NCI-H2107 treated with DMSO at 0.1 percent for 48 hours (cell line): Measurements from ENCODE around the gene MYH6.

Experiments
- DNase-seq: peaks from one replicate; lab custom pipeline; 2025; ENCODE audit not compliant: unreplicated experiment; lab: John Stamatoyannopoulos, UW

Gene MYH6

DNA sequence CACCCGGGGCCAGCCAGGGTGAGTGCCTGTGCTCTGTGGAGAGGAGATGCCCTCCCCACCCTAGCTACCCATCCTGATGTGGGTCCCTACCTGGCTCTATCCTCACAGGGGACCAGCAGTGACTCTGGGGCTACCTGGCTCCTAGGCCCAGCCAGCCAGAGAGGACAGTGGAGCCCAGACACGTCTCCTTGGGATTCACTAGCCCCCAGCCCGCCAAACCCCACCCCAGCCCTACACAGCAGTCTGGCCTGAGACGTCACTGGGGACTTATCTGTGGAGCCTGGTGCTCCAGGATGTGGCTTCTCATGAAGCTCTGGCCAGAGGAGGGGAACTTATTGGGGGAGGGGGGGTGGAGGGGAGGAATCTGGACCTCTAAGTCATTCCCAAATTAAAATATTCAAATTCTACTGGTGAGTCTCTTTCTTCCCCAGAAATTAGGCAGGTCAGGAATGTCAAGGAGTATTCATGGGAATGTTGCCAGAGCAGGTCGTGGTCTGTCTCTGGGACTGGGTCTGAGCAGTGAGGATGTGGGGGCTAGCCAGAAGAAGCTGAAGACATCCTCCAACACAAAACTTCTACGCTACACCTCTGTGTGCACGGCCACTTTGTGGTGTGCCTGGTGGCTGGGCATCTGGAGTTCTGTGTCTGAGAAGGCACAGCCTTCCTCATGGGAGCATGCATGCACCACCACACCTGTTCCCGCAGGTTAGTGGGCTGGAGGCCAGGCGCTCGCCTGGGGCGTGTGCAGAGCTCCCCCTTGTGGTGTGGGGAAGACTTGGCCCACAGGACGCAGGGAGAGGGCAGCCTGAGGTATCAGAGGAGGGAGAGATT is 28.5 kb downstream of the MYH6 start:
- peak; percentile 86 for DNase-seq

DNA sequence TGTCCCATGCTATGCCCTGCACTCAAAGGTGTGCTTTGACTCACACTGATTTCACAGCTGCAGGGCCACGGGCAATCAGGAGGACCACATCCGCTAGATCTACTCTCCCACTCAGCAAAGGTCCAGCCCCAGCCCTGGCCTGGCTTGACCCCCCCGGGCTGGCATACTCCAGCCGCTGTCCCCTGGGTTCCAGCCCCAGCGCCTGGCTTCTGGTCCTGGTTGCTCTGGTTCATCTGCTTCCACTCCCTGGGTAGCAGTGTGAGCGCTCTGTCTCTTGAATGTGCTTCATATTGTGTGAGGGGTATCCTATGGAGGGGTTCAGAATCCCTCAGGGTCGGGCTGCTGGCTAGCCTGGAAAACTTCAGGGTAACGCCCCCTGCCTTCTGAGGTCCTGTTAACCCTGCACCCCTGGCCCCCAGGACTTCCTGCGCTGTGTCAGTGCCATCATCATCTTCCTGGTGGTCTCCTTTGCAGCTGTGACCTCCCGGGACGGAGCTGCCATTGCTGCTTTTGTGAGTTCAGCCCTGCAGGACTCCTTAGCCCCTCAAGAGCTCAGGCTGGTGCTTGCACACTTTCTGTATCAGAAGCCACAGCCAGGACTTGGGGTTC is 29.4 kb downstream of the MYH6 start:
- no peak for DNase-seq

DNA sequence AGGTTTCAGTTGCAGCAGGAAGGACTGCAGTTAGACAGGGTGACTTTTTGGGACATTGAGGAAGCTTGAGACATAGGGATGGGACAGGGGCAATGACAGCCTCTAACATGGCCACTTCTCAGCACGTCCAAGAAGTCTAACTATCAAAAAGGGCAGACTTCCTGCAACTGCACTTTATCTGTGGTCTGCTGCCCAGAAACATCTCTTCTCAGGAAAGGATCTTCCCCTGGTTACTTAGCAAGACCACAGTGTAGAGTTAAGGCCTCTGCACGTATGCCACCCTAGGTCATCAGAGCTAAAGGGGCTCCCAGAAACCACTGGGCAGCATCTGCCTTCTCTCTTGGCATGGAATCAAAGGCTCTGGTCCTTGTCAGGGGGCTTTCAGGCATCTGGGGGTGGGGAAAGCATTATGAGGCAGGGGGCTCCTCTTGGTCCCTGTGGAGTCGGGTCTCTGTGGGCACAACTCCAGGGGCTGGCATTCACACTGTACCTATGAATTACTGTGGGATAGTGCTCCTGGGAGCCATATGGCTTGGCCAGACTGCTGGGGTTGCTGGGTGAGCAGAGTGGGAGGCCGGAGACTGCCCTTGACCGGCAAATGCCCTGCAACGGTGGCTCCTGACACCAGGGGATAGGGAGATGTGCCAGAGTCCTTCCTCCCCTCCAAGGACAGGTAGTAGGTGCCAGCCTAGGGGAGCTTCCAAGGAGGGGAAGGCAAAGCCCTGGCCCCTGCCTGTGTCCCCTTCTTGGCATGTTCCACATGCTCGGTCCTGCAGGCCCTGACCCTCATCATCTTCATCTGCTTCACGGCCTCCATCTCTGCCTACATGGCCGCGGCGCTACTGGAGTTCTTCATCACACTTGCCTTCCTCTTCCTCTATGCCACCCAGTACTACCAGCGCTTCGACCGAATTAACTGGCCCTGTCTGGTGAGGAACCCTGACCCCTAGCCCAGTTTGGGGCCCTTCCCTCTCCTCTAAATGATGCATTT is 30.2 kb downstream of the MYH6 start:
- no peak for DNase-seq

DNA sequence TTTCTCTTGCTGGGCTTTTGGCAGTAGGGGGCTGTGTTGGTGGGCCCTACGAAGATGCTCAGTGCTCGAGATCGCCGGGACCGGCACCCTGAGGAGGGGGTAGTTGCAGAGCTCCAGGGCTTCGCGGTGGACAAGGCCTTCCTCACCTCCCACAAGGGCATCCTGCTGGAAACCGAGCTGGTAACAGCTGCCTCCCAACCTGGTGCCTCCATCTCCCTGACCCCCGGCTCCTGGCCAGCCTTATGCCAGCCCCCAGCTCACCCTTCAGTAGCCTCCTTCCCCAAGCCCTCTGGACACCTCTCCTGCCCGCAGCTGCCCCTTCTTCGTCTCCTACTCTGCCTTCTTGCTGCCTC is 30.9 kb downstream of the MYH6 start:
- no peak for DNase-seq

DNA sequence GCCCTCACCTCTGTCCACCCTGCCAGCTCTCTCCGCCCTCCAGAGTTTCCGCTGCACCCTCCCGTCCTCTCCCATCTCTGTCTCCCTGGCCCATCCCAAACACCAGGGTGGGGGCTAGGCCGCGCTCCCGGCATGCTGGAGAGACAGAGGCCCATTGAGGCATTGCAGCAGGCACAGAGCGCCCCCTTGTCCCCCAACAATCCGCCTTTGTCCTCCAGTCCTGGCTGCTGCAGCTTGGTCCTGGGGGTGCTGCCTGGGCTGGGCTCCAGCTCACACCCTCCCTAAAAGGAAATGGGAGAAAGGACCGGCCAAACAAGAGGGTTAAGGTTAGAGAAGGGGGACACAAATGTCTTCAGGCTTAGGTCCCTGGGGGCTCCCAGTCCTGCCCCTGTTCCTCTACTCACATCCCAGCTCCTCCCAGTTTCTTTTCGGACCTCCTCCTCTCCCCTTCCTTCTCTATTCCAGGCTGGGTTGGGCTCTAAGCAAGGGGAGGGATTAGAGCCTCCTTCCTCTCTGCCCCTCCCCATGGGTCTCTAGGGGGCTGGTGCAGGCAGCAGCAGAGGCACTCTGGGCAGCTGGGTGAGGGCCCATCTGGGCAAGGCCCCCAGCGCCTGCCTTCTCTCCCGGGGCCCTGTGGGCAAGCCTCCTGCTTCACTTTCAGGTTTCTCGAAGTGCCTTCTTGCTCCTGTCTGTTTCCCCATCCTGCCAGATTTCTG is 31.4 kb downstream of the MYH6 start, which contains the start of gene CMTM5:
CMTM5 (plus strand) TSS at position 565 of the 716 bp plus-strand sequence. CDS start 206 bp downstream, outside the sequence.
- no peak for DNase-seq

DNA sequence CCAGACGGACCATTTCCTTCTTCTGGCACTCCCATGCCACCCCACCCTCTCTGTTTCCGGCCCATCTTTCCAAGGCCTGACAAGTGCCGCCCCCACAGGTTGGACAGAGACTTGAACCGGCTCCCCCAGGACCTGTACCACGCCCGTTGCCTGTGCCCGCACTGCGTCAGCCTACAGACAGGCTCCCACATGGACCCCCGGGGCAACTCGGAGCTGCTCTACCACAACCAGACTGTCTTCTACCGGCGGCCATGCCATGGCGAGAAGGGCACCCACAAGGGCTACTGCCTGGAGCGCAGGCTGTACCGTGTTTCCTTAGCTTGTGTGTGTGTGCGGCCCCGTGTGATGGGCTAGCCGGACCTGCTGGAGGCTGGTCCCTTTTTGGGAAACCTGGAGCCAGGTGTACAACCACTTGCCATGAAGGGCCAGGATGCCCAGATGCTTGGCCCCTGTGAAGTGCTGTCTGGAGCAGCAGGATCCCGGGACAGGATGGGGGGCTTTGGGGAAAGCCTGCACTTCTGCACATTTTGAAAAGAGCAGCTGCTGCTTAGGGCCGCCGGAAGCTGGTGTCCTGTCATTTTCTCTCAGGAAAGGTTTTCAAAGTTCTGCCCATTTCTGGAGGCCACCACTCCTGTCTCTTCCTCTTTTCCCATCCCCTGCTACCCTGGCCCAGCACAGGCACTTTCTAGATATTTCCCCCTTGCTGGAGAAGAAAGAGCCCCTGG is 32.4 kb downstream of the MYH6 start:
- DNase-seq, result no peak

DNA sequence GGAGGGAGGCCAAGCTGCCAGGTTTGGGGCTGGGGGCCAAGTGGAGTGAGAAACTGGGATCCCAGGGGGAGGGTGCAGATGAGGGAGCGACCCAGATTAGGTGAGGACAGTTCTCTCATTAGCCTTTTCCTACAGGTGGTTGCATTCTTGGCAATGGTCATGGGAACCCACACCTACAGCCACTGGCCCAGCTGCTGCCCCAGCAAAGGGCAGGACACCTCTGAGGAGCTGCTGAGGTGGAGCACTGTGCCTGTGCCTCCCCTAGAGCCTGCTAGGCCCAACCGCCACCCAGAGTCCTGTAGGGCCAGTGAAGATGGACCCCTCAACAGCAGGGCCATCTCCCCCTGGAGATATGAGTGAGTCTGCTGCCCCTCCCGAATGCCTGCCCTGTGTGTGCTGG is 35.0 kb downstream of the MYH6 start:
- no peak for DNase-seq

DNA sequence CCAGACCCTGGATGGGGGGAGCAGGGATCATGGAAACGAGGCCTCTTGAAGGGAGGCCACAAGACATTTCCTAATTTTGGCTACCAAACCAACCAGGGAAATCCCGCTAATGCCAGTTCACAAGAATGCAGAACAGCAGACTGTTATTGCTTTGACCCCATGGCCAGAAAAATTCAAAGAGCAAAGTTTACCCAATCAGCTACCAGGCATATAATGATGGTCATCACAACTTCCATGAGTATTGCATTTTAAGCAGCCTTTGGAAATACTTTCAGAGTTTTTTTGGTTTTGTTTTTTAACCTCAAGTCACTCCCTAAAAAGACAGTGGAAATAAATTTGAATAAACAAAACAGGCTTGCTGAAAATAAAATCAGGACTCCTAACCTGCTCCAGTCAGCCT is 35.6 kb downstream of the MYH6 start, which contains the start of gene IL25:
IL25 (plus strand) TSS at position 301 of the 400 bp plus-strand sequence.
- DNase-seq, result no peak

DNA sequence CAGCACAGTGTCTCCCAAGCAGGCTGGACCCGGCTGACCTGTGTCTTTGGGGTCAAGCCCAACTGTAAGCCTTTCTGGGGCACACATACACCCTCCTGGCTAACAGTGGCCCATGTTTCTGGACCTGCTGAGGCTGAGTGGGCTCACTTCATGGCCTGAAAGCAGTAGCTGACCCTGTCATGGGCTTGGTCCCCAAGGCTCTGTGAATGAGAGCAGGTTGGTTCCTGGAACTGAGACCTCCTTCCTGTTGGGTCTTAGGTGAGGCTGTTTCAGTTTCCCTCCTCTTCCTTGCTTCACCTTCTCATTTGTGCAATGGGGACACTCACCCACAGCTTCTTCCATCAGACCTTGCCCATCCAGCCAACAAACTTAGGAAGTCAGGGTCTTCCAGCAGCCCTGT is 36.2 kb downstream of the MYH6 start:
- DNase-seq, result no peak

DNA sequence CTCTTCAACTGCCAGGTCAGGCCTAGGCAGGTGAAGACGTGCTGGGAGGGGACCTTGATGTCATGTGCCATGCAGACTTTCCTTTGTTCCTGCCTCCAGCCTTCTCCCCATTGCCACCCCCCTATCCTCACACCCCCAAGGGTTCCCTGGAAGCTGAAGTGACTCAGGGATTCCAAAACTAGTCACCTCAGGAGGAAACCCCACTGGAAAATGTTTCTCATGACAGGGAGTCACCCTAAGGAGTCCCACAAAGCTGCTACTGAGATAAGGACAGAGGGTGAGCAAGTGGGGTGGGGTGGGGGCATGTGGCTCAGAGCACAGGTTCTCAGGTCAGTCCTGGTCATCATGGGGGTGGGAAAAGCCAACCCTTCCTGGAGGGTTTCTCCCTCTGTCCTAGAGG is 37.9 kb downstream of the MYH6 start:
- DNase-seq, result no peak

DNA sequence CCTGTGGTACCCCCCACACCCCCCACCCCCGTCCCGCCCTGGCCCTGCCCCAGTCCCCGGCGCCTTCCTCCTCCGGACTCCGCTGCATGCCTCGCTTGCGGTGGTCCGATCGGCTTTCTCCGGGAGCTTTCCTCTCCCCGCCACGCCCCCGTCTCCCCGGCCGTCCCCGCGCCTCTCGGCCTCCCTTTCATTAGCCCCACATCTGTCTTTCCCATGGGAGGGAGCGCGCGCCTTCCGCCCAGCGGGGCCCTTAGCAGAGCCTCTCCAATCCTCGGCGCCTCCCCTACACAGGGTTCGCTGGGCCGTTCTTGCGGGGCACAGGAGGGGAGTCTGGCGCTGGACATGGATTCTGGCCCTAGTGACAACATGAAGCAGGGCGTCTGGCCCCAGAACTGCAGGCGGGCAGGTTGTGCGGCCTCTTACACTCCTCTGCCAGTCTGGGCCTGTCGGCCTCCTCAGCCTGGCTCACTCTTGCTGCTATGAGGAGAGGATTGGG is 41.6 kb downstream of the MYH6 start:
- DNase-seq, result peak; percentile 65

DNA sequence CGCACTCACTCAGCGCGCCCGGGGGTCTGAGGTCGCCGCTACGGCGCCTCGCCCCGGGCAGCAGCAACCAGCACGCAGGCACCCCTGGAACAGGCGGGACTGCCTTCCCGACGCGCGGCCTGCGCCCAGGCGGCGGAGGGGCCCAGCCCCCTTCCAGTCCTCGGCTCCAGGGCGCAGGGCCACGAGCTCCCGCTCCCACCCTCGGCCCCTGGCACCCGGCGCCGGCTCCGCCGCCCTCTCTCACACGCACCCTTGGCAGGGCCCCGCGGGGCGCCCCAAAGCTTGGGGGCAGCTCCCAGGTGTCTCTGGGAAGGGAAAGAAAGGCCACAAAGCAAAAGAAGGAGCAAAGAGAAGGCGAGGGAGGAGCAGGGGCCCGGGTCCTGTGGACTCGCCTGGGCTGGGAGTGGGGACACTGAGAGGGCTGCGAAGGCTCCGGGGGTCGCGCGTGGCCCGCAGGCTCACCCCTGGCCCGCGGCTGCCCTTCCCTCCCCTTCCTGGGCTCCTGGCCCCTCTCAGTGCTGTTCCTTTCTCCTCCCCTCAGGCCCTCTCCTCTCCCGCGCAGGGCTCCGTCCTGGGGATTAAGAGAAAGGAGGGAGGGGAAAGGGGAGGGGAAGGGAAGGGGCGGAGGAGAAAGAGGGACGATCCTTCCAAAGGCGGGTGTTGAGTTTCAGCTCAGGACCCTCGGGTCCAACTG is 42.2 kb downstream of the MYH6 start:
- DNase-seq, result peak; percentile 65

DNA sequence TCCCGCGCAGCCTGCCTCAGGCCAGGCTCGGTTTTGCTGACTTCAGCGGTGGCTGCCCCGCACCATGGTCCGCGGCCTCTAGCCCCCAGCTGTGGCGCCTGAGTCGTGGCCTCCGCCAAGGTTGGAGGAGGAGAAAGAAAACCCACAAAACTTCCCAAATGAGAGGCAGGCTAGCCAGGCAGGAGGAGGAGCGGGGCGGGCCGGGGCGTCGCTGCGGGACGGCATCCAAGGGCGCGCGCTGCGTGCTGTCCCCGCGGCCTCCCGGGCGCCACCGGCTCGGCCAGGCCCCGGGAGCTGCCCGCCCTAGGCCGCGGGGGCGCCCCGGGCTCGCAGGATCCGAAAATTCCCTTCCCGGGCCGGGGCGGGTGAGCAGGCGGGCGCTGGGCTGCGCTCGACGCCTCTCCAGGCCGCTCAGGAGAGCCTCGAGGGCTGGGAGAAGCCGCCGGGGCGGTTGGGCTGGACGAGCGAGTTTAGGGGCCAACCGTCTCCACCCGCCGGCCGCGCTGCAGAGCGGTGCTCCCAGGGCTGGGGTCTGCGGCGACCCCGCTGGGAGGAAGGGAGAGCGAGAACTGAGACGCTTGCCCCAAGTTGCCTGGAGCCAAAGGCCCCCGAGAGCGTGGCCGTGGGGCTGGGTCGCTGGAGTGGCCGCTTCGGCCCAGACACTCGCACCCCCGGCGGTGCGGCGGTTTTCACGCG is 42.9 kb downstream of the MYH6 start, which contains the start of gene EFS:
EFS (minus strand) TSS at position 137 of the 696 bp plus-strand sequence. CDS start 147 bp downstream, outside the sequence.
- DNase-seq, result no peak

DNA sequence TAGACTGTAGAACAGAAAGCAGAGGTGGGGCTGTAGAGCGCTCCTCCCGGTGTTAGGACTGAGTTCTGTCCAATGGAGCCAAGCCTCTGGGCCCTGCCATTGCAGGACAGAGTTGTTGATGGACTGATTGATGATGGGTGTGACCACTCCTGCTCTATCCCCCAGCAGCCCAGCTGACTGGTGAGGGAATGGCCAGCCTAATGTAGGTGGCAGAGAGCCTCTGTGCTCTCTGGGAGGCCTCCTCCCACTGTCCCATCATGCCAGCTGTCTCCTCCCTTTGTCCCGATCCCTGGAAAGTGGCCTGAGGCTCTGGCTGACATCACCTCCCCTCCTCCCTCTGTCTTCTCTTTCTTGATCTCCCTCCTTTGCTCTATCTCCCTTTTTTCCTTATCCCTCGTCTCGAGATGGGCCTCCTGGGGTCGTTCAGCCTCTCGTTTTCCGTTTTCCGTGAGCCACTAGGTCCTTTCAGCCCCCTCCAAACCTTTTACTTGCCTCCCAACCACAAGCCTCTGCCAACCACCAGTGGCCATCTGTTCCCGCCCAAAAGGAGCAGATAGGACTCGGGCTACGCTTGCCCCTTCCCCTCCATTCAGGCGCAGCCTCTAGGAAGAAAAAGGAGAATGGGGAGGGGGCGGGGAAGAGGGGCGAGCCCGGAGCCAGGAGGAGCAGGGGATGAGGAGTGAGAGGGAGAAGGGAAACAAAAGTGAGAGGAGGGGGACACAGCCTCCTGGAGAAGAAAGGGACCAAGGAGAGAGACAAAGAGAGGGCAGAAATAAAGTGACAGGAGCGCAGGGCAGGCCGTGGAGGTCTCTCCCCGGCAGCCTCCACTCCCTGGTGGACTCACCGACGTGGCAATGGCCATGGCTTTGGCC is 43.7 kb downstream of the MYH6 start:
- peak; percentile 14 for DNase-seq

DNA sequence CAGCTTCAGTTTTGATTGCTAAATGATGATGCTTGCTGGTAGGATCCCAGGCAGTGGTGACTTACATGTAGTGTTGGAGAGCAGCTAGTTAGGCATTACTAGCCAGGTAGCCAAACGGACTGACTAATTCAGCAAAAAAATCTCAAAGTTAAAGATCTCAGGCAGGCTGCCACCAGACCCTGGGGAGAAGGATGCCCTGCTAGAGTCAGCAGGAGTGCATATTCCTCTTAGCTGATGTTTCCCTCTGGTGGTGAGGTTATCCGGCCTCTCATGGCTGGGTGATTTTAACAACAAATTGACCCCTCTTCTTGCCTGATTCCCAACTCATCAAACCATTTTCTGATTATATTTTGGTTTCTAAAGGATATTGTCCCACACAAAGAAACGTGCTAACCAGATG is 45.9 kb downstream of the MYH6 start:
- no peak for DNase-seq

DNA sequence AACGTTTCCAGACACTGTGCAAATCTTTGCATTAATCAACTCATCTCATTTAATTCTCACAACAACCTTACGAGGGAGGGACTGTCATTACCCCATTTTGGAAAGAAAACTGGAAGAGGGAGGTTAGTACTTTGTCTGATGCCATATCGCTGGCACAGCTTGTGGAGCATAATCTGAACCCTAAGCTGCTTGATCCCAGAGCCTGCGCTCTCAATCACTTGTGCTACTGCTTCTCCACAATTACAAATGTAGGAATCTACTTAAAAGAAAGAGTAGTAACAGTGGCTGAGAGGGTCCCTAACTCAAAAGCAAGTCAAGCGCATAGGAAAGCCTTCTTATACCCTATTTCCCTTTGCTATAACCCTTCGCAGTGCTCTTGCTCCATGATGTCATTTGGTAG is 46.3 kb downstream of the MYH6 start:
- DNase-seq, result no peak

DNA sequence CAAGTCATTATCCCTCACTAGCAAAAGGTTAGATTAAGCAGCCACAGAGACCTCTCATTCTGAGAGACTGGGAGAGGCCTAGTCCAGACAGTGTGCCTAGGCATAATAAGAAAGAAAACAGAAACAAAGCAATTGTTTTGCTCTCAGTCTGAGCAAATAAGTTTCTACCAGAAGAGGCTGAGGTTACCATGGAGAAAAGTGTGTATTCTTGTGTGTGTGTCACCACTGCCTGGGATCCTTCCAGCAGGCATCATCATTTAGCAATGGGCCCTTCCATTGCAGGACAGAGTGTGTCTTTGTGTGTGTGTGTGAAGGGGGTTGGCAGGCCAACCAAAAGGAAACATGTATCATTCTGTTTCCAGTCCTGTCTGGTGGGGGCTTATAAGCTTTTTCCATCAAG is 46.8 kb downstream of the MYH6 start:
- no peak for DNase-seq

DNA sequence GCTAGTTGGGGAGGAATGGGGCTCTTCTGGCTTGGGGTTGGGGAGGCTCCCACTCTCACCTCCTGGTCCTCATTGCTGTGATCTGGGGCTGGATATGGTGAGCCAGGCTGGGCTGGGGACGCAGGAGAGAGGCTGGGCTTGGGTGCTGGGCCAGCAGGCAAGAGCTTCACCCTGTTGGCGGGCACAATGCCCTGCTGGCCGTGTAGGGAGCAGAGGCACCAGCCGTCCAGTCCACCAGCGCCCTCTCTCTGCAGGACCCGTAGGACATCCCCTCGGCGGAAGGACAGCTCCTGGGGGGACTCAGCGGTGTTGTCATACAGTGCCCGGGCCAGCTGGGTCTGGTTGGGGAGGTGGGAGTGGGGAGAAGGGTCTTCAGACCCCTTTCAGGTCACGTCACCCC is 47.6 kb downstream of the MYH6 start:
- DNase-seq, result no peak
